GM13976 (cell line): ENCODE measurements around the gene SCO2.
A peak's percentile ranks its signal among the peaks of the same experiment; 100 is the strongest.

Experiments
- DNase-seq: peaks from one replicate; pipeline ENCODE4 v3.0.0; 2012; ENCODE audit warnings: low spot score
- CTCF ChIP-seq: IDR thresholded peaks from 2 replicates; pipeline ENCODE4 v1.5.1; 2012; ENCODE audit warnings: borderline replicate concordance, mild to moderate bottlenecking; ENCODE audit not compliant: insufficient read depth; ENCODE audit errors: extremely low read depth, missing control alignments, control extremely low read depth
- in situ Hi-C: fragments of 300-500 bp; cut with MboI; formaldehyde crosslinking; loops from one replicate; pipeline ENCODE4 v1.12.0; 2022; ENCODE audit warnings: low sequenced_read_pairs, mixed read lengths, inconsistent platforms; ENCODE audit not compliant: unreplicated experiment

SCO2 gene

DNA sequence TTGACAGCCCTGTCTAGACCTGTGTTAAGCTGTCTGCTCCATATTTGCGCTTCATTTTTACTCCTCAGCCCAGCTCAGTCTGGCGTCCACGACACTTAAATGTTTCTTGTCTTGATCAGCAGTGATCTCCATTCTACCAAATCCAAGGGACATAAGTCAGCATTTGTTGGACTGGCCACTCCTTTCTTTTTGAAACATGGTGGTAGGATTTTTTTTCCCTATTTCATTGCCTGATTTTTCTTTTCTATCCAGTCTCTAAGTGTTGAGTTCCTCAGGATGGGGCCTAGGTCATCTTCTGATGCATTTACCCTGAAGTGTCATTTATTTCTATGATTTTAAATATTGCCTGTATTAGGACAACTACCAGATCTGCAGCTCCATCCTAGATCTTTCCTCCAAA lies 16.5 kb downstream of the SCO2 start:
- TF ChIP-seq CTCF: no peak
- in situ Hi-C loops: no loop called here
- DNase-seq: no peak

GRCh38 chr22:50507991-50508884 lies 17.2 kb downstream of the SCO2 start, which contains the start of gene NCAPH2:
NCAPH2 (plus strand) TSS chr22:50508224; CDS start chr22:50508338, 114 bp downstream.
- TF ChIP-seq CTCF: no peak
- in situ Hi-C loops: no loop called here
- DNase-seq: peak; percentile 100

DNA sequence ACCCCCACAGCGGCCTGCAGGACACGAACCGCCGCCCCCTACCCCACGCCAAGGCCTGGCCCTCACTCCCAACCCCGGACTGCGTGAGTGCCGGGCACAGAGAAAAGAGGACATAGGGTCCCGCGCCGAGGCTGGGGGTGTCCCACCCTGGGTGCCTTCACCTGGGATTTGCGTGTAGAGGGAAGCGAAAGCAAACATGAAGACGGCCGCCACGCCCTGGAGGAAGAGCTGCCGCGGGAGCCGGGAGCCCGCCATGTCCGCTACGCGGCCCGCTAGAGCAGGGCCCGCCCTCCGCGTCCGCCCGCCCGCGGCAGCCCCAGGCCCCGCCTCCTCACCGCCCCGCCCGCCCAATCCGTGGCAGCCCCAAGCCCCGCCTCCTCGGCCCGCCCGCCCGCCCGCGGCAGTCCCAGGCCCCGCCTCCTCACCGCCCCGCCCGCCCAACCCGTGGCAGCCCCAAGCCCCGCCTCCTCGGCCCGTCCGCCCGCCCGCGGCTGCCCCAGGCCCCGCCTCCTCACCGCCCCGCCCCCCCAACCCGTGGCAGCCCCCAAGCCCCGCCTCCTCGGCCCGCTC lies 17.9 kb downstream of the SCO2 start, which contains the start of gene LMF2:
LMF2 (minus strand) TSS at position 282 of the 570 bp plus-strand sequence; CDS start at position 255, 27 bp downstream.
- DNase-seq: peak; percentile 98
- no peak for TF ChIP-seq CTCF
- in situ Hi-C loops: no loop called here

- in situ Hi-C loops: no loop called here
- DNase-seq: no peak
- no peak for TF ChIP-seq CTCF
These were observed 18.6 kb downstream of the SCO2 start for GRCh38 chr22:50506611-50507420.

- no peak for DNase-seq
- TF ChIP-seq CTCF: no peak
- in situ Hi-C loops: no loop called here
These were observed 19.4 kb downstream of the SCO2 start for GRCh38 chr22:50505776-50506610.

DNA sequence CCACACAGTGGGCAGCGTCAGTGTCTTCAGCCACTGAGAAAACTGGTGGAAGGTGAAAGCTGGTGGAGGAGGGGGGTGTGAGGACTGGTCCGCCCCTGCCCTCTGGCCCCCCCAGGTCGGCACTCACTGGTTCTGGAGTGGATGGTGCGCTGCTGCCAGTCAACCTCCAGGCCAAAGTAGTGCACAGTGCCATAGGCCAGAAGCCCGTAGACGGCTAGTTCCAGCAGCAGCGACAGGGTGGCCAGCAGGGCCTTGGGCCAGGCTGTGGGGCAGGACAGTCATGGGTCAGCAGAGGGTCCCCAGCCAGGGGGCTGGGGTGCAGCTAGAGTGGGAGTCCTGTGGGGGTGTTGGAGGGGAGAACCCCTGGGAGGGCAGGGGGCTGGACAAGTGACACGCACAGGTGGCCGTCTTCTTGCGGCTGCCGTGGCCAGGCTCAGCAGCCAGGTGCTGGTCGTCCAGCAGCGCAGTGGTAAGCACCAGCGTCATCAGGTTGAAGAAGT lies 20.1 kb downstream of the SCO2 start:
- in situ Hi-C loops: no loop called here
- DNase-seq: no peak
- TF ChIP-seq CTCF: no peak
